ENCODE data around the gene FRMPD1. TPM values are rescaled to one million over a fixed set of nuclear protein-coding genes. Genes with fewer than 3 reads are reported as not detected.
"Not testable (repeated sequence)": the region's sequence is repeated elsewhere in the genome, so short reads cannot be mapped to it uniquely, and the experiment has no call there.

FRMPD1 gene
- total RNA-seq, 1 donor from 2014 or later, result 8.4 TPM

GRCh38 chr9:37730839-37731238 is 80.1 kb downstream of the FRMPD1 start:
- no peak for DNase-seq (ENCODE audit: low read depth)

GRCh38 chr9:37732086-37732741 is 81.5 kb downstream of the FRMPD1 start:
- peak; percentile 26 for DNase-seq (ENCODE audit: low read depth)

GRCh38 chr9:37732952-37733351 is 82.2 kb downstream of the FRMPD1 start:
- no peak for DNase-seq (ENCODE audit: low read depth)

GRCh38 chr9:37739222-37739621 is 88.5 kb downstream of the FRMPD1 start:
- no peak for DNase-seq (ENCODE audit: low read depth)

GRCh38 chr9:37740128-37740527 is 89.4 kb downstream of the FRMPD1 start:
- no peak for DNase-seq (ENCODE audit: low read depth)

GRCh38 chr9:37740631-37741328 is 90.0 kb downstream of the FRMPD1 start:
- DNase-seq (ENCODE audit: low read depth), result no peak

GRCh38 chr9:37745970-37746369 is 95.2 kb downstream of the FRMPD1 start:
- peak; percentile 87 for DNase-seq (ENCODE audit: low read depth)

GRCh38 chr9:37746448-37747270 is 95.9 kb downstream of the FRMPD1 start:
- DNase-seq (ENCODE audit: low read depth), result no peak

GRCh38 chr9:37747271-37747753 is 96.6 kb downstream of the FRMPD1 start:
- DNase-seq (ENCODE audit: low read depth), result peak; percentile 68

GRCh38 chr9:37749129-37749528 is 98.4 kb downstream of the FRMPD1 start:
- DNase-seq (ENCODE audit: low read depth), result no peak

GRCh38 chr9:37751186-37751585 is 100.4 kb downstream of the FRMPD1 start:
- DNase-seq (ENCODE audit: low read depth), result no peak

- not testable (repeated sequence) for DNase-seq (ENCODE audit: low read depth)
Measured at GRCh38 chr9:37751704-37752103, 101.0 kb downstream of the FRMPD1 start.

GRCh38 chr9:37752112-37752511 is 101.4 kb downstream of the FRMPD1 start:
- not testable (repeated sequence) for DNase-seq (ENCODE audit: low read depth)

- DNase-seq (ENCODE audit: low read depth), result no peak
Measured at GRCh38 chr9:37752642-37753488, 102.1 kb downstream of the FRMPD1 start.

GRCh38 chr9:37753489-37754190 is 102.9 kb downstream of the FRMPD1 start, which contains the start of gene TRMT10B:
Gene TRMT10B, plus strand, starts transcription at chr9:37753805. Its CDS starts 8,127 bp downstream, at chr9:37761932.
- peak; percentile 62 for DNase-seq (ENCODE audit: low read depth)

- DNase-seq (ENCODE audit: low read depth), result no peak
Measured at GRCh38 chr9:37758747-37759146, 108.0 kb downstream of the FRMPD1 start.

- no peak for DNase-seq (ENCODE audit: low read depth)
Measured at GRCh38 chr9:37760416-37761161, 109.8 kb downstream of the FRMPD1 start.

- DNase-seq (ENCODE audit: low read depth), result peak; percentile 20
Measured at GRCh38 chr9:37761511-37761910, 110.8 kb downstream of the FRMPD1 start.

- DNase-seq (ENCODE audit: low read depth), result not testable (repeated sequence)
Measured at GRCh38 chr9:37765263-37765662, 114.5 kb downstream of the FRMPD1 start.

Measured in myocyte (in vitro differentiated cells).